HUES48 (cell line): Measurements from ENCODE around the gene NEK5.
"Not testable (repeated sequence)": the region's sequence is repeated elsewhere in the genome, so short reads cannot be mapped to it uniquely, and the experiment has no call there.

ENCODE experiments used
- H3K27ac ChIP-seq: one replicate; pipeline ENCODE4 v1.7.0; 2013; ENCODE audit warnings: low read depth, low read length, inconsistent platforms
- H3K27me3 ChIP-seq: 2 replicates; pipeline ENCODE4 v1.6.1; 2013; ENCODE audit warnings: mild to moderate bottlenecking, low read length; ENCODE audit not compliant: control insufficient read depth, insufficient read depth
- H3K36me3 ChIP-seq: 2 replicates; pipeline ENCODE4 v1.6.1; 2013; ENCODE audit warnings: low read length; ENCODE audit not compliant: control insufficient read depth, insufficient read depth
- H3K4me1 ChIP-seq: 2 replicates; pipeline ENCODE4 v1.6.1; 2013; ENCODE audit warnings: mild to moderate bottlenecking, low read length; ENCODE audit not compliant: control insufficient read depth, insufficient read depth
- H3K4me3 ChIP-seq: 2 replicates; pipeline ENCODE4 v1.5.1; 2013; ENCODE audit warnings: mild to moderate bottlenecking, low read depth, low read length
- H3K9ac ChIP-seq: 2 replicates; pipeline ENCODE4 v1.6.1; 2013; ENCODE audit warnings: mild to moderate bottlenecking, low read depth, low read length, moderate library complexity
- H3K9me3 ChIP-seq: 2 replicates; pipeline ENCODE4 v1.6.1; 2013; ENCODE audit warnings: low read length; ENCODE audit not compliant: control insufficient read depth, insufficient read depth

The NEK5 gene

GRCh38 chr13:52104624-52105023 lies 24.2 kb downstream of the NEK5 start:
- no peak overlapping the region for H3K4me3 ChIP-seq
- H3K36me3 ChIP-seq: no peaks in the 10 kb centered on the region
- no peak overlapping the region for H3K27ac ChIP-seq
- no peaks in the 10 kb centered on the region for H3K4me1 ChIP-seq
- no peaks in the 10 kb centered on the region; the same call in 1 of the 2 replicates for H3K9me3 ChIP-seq
- H3K27me3 ChIP-seq: no peaks in the 10 kb centered on the region
- no peak overlapping the region for H3K9ac ChIP-seq

- Histone ChIP-seq H3K27ac (no peak overlapping the region), H3K4me3 (no peak overlapping the region), H3K36me3 (no peaks in the 10 kb centered on the region), H3K27me3 (no peaks in the 10 kb centered on the region), H3K9ac (no peak overlapping the region), H3K4me1 (no peaks in the 10 kb centered on the region), H3K9me3 (no peaks in the 10 kb centered on the region)
Observed at GRCh38 chr13:52103386-52103785, 25.5 kb downstream of the NEK5 start.

GRCh38 chr13:52102423-52102822 lies 26.4 kb downstream of the NEK5 start:
- not testable (repeated sequence) for H3K9me3 ChIP-seq, H3K36me3 ChIP-seq, H3K27me3 ChIP-seq, H3K4me3 ChIP-seq, H3K4me1 ChIP-seq, H3K27ac ChIP-seq, H3K9ac ChIP-seq

- H3K4me3 ChIP-seq: no peak overlapping the region
- no peak overlapping the region for H3K9ac ChIP-seq
- H3K27me3 ChIP-seq: no peaks in the 10 kb centered on the region
- no peaks in the 10 kb centered on the region for H3K4me1 ChIP-seq
- H3K9me3 ChIP-seq: no peaks in the 10 kb centered on the region
- H3K27ac ChIP-seq: no peak overlapping the region
- H3K36me3 ChIP-seq: no peaks in the 10 kb centered on the region
Observed at GRCh38 chr13:52097197-52097596, 31.7 kb downstream of the NEK5 start.

- H3K27ac ChIP-seq: no peak overlapping the region
- H3K27me3 ChIP-seq: no peaks in the 10 kb centered on the region
- no peak overlapping the region for H3K4me3 ChIP-seq
- no peaks in the 10 kb centered on the region for H3K4me1 ChIP-seq
- H3K36me3 ChIP-seq: no peaks in the 10 kb centered on the region
- no peaks in the 10 kb centered on the region for H3K9me3 ChIP-seq
- no peak overlapping the region for H3K9ac ChIP-seq
Observed at GRCh38 chr13:52096748-52097147, 32.1 kb downstream of the NEK5 start.

GRCh38 chr13:52096062-52096461 lies 32.8 kb downstream of the NEK5 start:
- no peak overlapping the region for H3K9ac ChIP-seq
- H3K36me3 ChIP-seq: no peaks in the 10 kb centered on the region
- H3K9me3 ChIP-seq: no peaks in the 10 kb centered on the region
- no peak overlapping the region for H3K27ac ChIP-seq
- H3K4me1 ChIP-seq: no peaks in the 10 kb centered on the region
- H3K4me3 ChIP-seq: no peak overlapping the region
- H3K27me3 ChIP-seq: no peaks in the 10 kb centered on the region

GRCh38 chr13:52092087-52092486 lies 36.8 kb downstream of the NEK5 start:
- Histone ChIP-seq H3K36me3 (no peaks in the 10 kb centered on the region), H3K4me1 (no peaks in the 10 kb centered on the region), H3K27me3 (no peaks in the 10 kb centered on the region), H3K27ac (no peak overlapping the region), H3K9ac (no peak overlapping the region), H3K9me3 (no peaks in the 10 kb centered on the region), H3K4me3 (no peak overlapping the region)

- no peak overlapping the region for H3K27ac ChIP-seq
- no peak overlapping the region for H3K4me3 ChIP-seq
- no peaks in the 10 kb centered on the region for H3K4me1 ChIP-seq
- no peaks in the 10 kb centered on the region for H3K36me3 ChIP-seq
- H3K9ac ChIP-seq: no peak overlapping the region
- H3K9me3 ChIP-seq: no peaks in the 10 kb centered on the region
- no peaks in the 10 kb centered on the region for H3K27me3 ChIP-seq
Observed at GRCh38 chr13:52091473-52091872, 37.4 kb downstream of the NEK5 start.

- H3K27ac ChIP-seq: no peak overlapping the region
- H3K9me3 ChIP-seq: no peaks in the 10 kb centered on the region
- H3K9ac ChIP-seq: no peak overlapping the region
- H3K36me3 ChIP-seq: no peaks in the 10 kb centered on the region
- no peaks in the 10 kb centered on the region for H3K4me1 ChIP-seq
- H3K4me3 ChIP-seq: no peak overlapping the region
- H3K27me3 ChIP-seq: no peaks in the 10 kb centered on the region
Observed at GRCh38 chr13:52085421-52085820, 43.5 kb downstream of the NEK5 start.

- not testable (repeated sequence) for H3K9me3 ChIP-seq, H3K27me3 ChIP-seq, H3K9ac ChIP-seq, H3K27ac ChIP-seq, H3K36me3 ChIP-seq, H3K4me1 ChIP-seq, H3K4me3 ChIP-seq
Observed at GRCh38 chr13:52084981-52085380, 43.9 kb downstream of the NEK5 start.

GRCh38 chr13:52082601-52083000 lies 46.3 kb downstream of the NEK5 start:
- Histone ChIP-seq H3K27ac (no peak overlapping the region), H3K4me3 (no peak overlapping the region), H3K9me3 (no peaks in the 10 kb centered on the region; the same call in 1 of the 2 replicates), H3K9ac (no peak overlapping the region), H3K4me1 (no peaks in the 10 kb centered on the region), H3K27me3 (no peaks in the 10 kb centered on the region), H3K36me3 (no peaks in the 10 kb centered on the region)

- not testable (repeated sequence) for H3K9me3 ChIP-seq, H3K27me3 ChIP-seq, H3K36me3 ChIP-seq, H3K4me3 ChIP-seq, H3K4me1 ChIP-seq, H3K9ac ChIP-seq, H3K27ac ChIP-seq
Observed at GRCh38 chr13:52079891-52080290, 49.0 kb downstream of the NEK5 start.
